ENCODE data around the gene KRTAP12-4.
A peak's percentile ranks its signal among the peaks of the same experiment; 100 is the strongest.
"Not testable (repeated sequence)": the region's sequence is repeated elsewhere in the genome, so short reads cannot be mapped to it uniquely, and the experiment has no call there.

KRTAP12-4 gene

DNA sequence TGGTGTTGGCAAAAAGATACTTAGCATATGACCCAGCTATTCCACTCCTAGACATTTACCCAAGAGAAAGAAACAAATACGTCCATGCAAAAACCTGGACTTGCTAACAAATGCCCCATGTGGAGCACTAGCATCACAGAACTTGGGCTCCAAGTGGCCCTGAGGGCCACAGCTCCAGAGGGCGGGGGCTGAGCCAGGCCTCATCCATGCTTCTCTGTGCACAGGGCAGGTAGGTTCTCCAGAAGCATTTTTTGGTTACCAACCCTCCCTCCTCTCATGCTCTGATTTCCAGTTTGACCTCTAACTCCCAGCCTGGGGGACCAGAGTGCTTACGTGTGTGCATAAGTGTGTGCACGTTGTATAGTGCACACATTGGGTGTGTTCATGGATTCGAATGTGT is 10.2 kb upstream of the KRTAP12-4 start:
- Histone ChIP-seq H3K4me1 (ENCODE audit: control extremely low read depth in 1 of 4, control insufficient read depth in 4 of 4, insufficient read depth in 4 of 4, low read length in 3 of 4) (no peaks in the 10 kb centered on the region), H3K27ac (ENCODE audit: insufficient read depth in 1 of 2, low read depth in 1 of 2, low read length in 2 of 2, poor library complexity in 1 of 2, severe bottlenecking in 2 of 2) (no peak overlapping the region), H3K9me3 (ENCODE audit: control extremely low read depth in 1 of 5, control insufficient read depth in 4 of 5, insufficient read depth in 2 of 5, low read depth in 1 of 5, low read length in 4 of 5) (peaks cover 0 to 10% (median 0%) of the 10 kb centered on the region in 5 experiments), H3K4me3 (ENCODE audit: control insufficient read depth in 1 of 7, extremely low read depth in 1 of 7, insufficient read depth in 4 of 7, low read depth in 2 of 7, low read length in 6 of 7) (no peak overlapping the region), H3K27me3 (replicated peaks in 2 of 5; ENCODE audit: control insufficient read depth in 4 of 5, insufficient read depth in 5 of 5, low read length in 4 of 5) (peaks cover 0 to 13% (median 2%) of the 10 kb centered on the region in 5 experiments), H3K36me3 (ENCODE audit: control insufficient read depth in 4 of 4, insufficient read depth in 4 of 4, low read length in 3 of 4) (no peaks in the 10 kb centered on the region)
- ChIA-PET POLR2A (interaction anchor here (0.6 kb wide), 1 partner anchor 344 kb away, joined by 5 read pairs; no protein-coding TSS in a partner anchor), CTCF (no interaction called here)
- DNase-seq = no peak
- 79% methylated on average over 1 of the region's 5 CpGs for WGBS (ENCODE audit: insufficient coverage)

- H3K36me3 ChIP-seq (ENCODE audit: control insufficient read depth in 4 of 4, insufficient read depth in 4 of 4, low read length in 3 of 4); H3K4me1 ChIP-seq (ENCODE audit: control extremely low read depth in 1 of 4, control insufficient read depth in 4 of 4, insufficient read depth in 4 of 4, low read length in 3 of 4); CTCF ChIA-PET; POLR2A ChIA-PET; H3K27ac ChIP-seq (ENCODE audit: insufficient read depth in 1 of 2, low read depth in 1 of 2, low read length in 2 of 2, poor library complexity in 1 of 2, severe bottlenecking in 2 of 2); DNase-seq; H3K4me3 ChIP-seq (ENCODE audit: control insufficient read depth in 1 of 7, extremely low read depth in 1 of 7, insufficient read depth in 4 of 7, low read depth in 2 of 7, low read length in 6 of 7): not testable (repeated sequence)
- Histone ChIP-seq H3K9me3 (ENCODE audit: control extremely low read depth in 1 of 5, control insufficient read depth in 4 of 5, insufficient read depth in 2 of 5, low read depth in 1 of 5, low read length in 4 of 5) (peaks cover under 1 to 18% (median 6%) of the 10 kb centered on the region in 5 experiments), H3K27me3 (replicated peaks in 2 of 5; ENCODE audit: control insufficient read depth in 4 of 5, insufficient read depth in 5 of 5, low read length in 4 of 5) (peaks cover 0 to 12% (median 2%) of the 10 kb centered on the region in 5 experiments)
- 81% methylated on average over 2 of the region's 7 CpGs for WGBS (ENCODE audit: insufficient coverage)
Measured at GRCh38 chr21:44661567-44661966, 7.1 kb upstream of the KRTAP12-4 start.

DNA sequence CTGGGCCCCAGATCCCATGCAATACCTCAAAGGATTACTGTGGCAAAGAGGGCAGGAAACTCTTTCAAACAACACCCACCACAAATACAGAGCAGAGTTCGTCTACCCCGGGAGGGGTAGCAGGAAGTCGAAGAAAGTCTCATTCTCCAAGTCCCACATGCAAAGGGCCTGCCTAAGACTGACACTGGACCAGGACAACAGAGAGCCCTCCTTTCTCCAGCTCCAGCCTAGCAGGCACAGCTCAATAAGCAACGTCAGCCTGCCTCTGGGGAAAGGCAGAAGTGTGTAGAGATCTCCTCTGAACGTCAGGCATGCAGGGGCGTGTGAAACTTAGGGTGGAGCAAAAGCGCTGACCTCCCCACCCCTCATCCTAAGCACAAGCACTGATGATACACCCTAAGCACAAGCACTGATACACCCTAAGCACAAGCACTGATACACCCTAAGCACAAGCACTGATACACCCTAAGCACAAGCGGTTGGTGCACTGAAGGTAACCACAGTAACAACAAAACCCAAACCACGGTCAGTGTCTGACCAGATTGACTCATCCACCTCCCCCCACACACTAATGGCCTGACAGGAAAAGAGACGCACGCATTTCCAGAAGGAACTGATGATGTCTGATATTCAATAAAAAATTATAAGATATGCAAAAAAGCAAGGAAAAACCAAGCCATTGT is 4.6 kb upstream of the KRTAP12-4 start:
- peaks cover 0 to 10% (median 2%) of the 10 kb centered on the region in 5 experiments for H3K27me3 ChIP-seq (replicated peaks in 2 of 5; ENCODE audit: control insufficient read depth in 4 of 5, insufficient read depth in 5 of 5, low read length in 4 of 5)
- ChIA-PET POLR2A (no interaction called here), CTCF (no interaction called here)
- no peaks in the 10 kb centered on the region for H3K36me3 ChIP-seq (ENCODE audit: control insufficient read depth in 4 of 4, insufficient read depth in 4 of 4, low read length in 3 of 4)
- peaks cover 3 to 33% (median 9%) of the 10 kb centered on the region in 5 experiments for H3K9me3 ChIP-seq (ENCODE audit: control extremely low read depth in 1 of 5, control insufficient read depth in 4 of 5, insufficient read depth in 2 of 5, low read depth in 1 of 5, low read length in 4 of 5)
- no peak overlapping the region for H3K27ac ChIP-seq (ENCODE audit: insufficient read depth in 1 of 2, low read depth in 1 of 2, low read length in 2 of 2, poor library complexity in 1 of 2, severe bottlenecking in 2 of 2)
- WGBS (ENCODE audit: insufficient coverage) = 40% methylated on average over 4 of the region's 11 CpGs
- no peaks in the 10 kb centered on the region for H3K4me1 ChIP-seq (ENCODE audit: control extremely low read depth in 1 of 4, control insufficient read depth in 4 of 4, insufficient read depth in 4 of 4, low read length in 3 of 4)
- no peak for DNase-seq
- no peak overlapping the region for H3K4me3 ChIP-seq (ENCODE audit: control insufficient read depth in 1 of 7, extremely low read depth in 1 of 7, insufficient read depth in 4 of 7, low read depth in 2 of 7, low read length in 6 of 7)

GRCh38 chr21:44658541-44658910 is 4.1 kb upstream of the KRTAP12-4 start:
- H3K9me3 ChIP-seq (ENCODE audit: control extremely low read depth in 1 of 5, control insufficient read depth in 4 of 5, insufficient read depth in 2 of 5, low read depth in 1 of 5, low read length in 4 of 5) = peaks cover 3 to 34% (median 9%) of the 10 kb centered on the region in 5 experiments
- POLR2A ChIA-PET = no interaction called here
- no peak overlapping the region for H3K4me3 ChIP-seq (ENCODE audit: control insufficient read depth in 1 of 7, extremely low read depth in 1 of 7, insufficient read depth in 4 of 7, low read depth in 2 of 7, low read length in 6 of 7)
- no peaks in the 10 kb centered on the region for H3K4me1 ChIP-seq (ENCODE audit: control extremely low read depth in 1 of 4, control insufficient read depth in 4 of 4, insufficient read depth in 4 of 4, low read length in 3 of 4)
- H3K36me3 ChIP-seq (ENCODE audit: control insufficient read depth in 4 of 4, insufficient read depth in 4 of 4, low read length in 3 of 4) = no peaks in the 10 kb centered on the region
- CTCF ChIA-PET = no interaction called here
- DNase-seq = no peak
- 86% methylated on average over 3 of the region's 5 CpGs for WGBS (ENCODE audit: insufficient coverage)
- H3K27ac ChIP-seq (ENCODE audit: insufficient read depth in 1 of 2, low read depth in 1 of 2, low read length in 2 of 2, poor library complexity in 1 of 2, severe bottlenecking in 2 of 2) = no peak overlapping the region
- peaks cover 0 to 10% (median 2%) of the 10 kb centered on the region in 5 experiments for H3K27me3 ChIP-seq (replicated peaks in 2 of 5; ENCODE audit: control insufficient read depth in 4 of 5, insufficient read depth in 5 of 5, low read length in 4 of 5)

- POLR2A ChIA-PET = no interaction called here
- 87% methylated on average over 18 of the region's 26 CpGs for WGBS (ENCODE audit: insufficient coverage)
- DNase-seq = peak in 1 of 3 donors; percentile 3
- Histone ChIP-seq H3K27me3 (replicated peaks in 2 of 5; ENCODE audit: control insufficient read depth in 4 of 5, insufficient read depth in 5 of 5, low read length in 4 of 5) (peaks cover 0 to 10% (median 2%) of the 10 kb centered on the region in 5 experiments), H3K4me1 (ENCODE audit: control extremely low read depth in 1 of 4, control insufficient read depth in 4 of 4, insufficient read depth in 4 of 4, low read length in 3 of 4) (no peaks in the 10 kb centered on the region), H3K9me3 (ENCODE audit: control extremely low read depth in 1 of 5, control insufficient read depth in 4 of 5, insufficient read depth in 2 of 5, low read depth in 1 of 5, low read length in 4 of 5) (peaks cover 3 to 37% (median 11%) of the 10 kb centered on the region in 5 experiments), H3K4me3 (ENCODE audit: control insufficient read depth in 1 of 7, extremely low read depth in 1 of 7, insufficient read depth in 4 of 7, low read depth in 2 of 7, low read length in 6 of 7) (no peak within 1 kb of the TSS), H3K27ac (ENCODE audit: insufficient read depth in 1 of 2, low read depth in 1 of 2, low read length in 2 of 2, poor library complexity in 1 of 2, severe bottlenecking in 2 of 2) (no peak within 1 kb of the TSS), H3K36me3 (ENCODE audit: control insufficient read depth in 4 of 4, insufficient read depth in 4 of 4, low read length in 3 of 4) (no peaks in the 10 kb centered on the region)
- CTCF ChIA-PET = no interaction called here
Measured at GRCh38 chr21:44657635-44658540, 3.4 kb upstream of the KRTAP12-4 start, which contains the start of gene KRTAP12-3. KRTAP12-3 (plus strand) TSS chr21:44657932; CDS start chr21:44657980, 48 bp downstream.

- H3K4me1 ChIP-seq (ENCODE audit: control extremely low read depth in 1 of 4, control insufficient read depth in 4 of 4, insufficient read depth in 4 of 4, low read length in 3 of 4) = no peaks in the 10 kb centered on the region
- peaks cover 3 to 37% (median 11%) of the 10 kb centered on the region in 5 experiments for H3K9me3 ChIP-seq (ENCODE audit: control extremely low read depth in 1 of 5, control insufficient read depth in 4 of 5, insufficient read depth in 2 of 5, low read depth in 1 of 5, low read length in 4 of 5)
- POLR2A ChIA-PET = no interaction called here
- H3K36me3 ChIP-seq (ENCODE audit: control insufficient read depth in 4 of 4, insufficient read depth in 4 of 4, low read length in 3 of 4) = no peaks in the 10 kb centered on the region
- no peak overlapping the region for H3K27ac ChIP-seq (ENCODE audit: insufficient read depth in 1 of 2, low read depth in 1 of 2, low read length in 2 of 2, poor library complexity in 1 of 2, severe bottlenecking in 2 of 2)
- no peak overlapping the region for H3K4me3 ChIP-seq (ENCODE audit: control insufficient read depth in 1 of 7, extremely low read depth in 1 of 7, insufficient read depth in 4 of 7, low read depth in 2 of 7, low read length in 6 of 7)
- WGBS (ENCODE audit: insufficient coverage) = 80% methylated on average over 1 of the region's 1 CpG
- CTCF ChIA-PET = no interaction called here
- peaks cover 0 to 10% (median 0%) of the 10 kb centered on the region in 5 experiments for H3K27me3 ChIP-seq (replicated peaks in 2 of 5; ENCODE audit: control insufficient read depth in 4 of 5, insufficient read depth in 5 of 5, low read length in 4 of 5)
- no peak for DNase-seq
Measured at GRCh38 chr21:44656868-44657267, 2.4 kb upstream of the KRTAP12-4 start.
